Activated naive CD8-positive, alpha-beta T cell treated with anti-CD3 and anti-CD28 coated beads, Interleukin-2, amount 10 ng/mL, durations not matched to agents 7 days and 5 days (primary cell): ENCODE data around the gene PRKAG1. TPM values are rescaled to one million over a fixed set of nuclear protein-coding genes. Genes with fewer than 3 reads are reported as not detected.

Experiments
- ATAC-seq: fragments of 150-1000 bp; cut with Tn5 transposase; one replicate; pipeline ENCODE4 v1.10.0; 2021; ENCODE audit warnings: low read depth, moderate library complexity
- POLR2A ChIA-PET: fragments of 350-600 bp; sonication (Branson Sonifier 250); formaldehyde crosslinking; loops from one replicate; lab custom pipeline; 2021; ENCODE audit warnings: antibody characterized with exemption; lab: Charles Lee
- DNase-seq: peaks from one replicate; pipeline ENCODE4 v3.0.0; 2021
- H3K27ac Mint-ChIP-seq: one replicate; pipeline ENCODE4 v1.8.0; 2022; ENCODE audit warnings: mild to moderate bottlenecking, mixed read lengths
- H3K27me3 Mint-ChIP-seq: one replicate; pipeline ENCODE4 v1.8.0; 2022; ENCODE audit warnings: mild to moderate bottlenecking, moderate library complexity, mixed read lengths
- H3K36me3 Mint-ChIP-seq: one replicate; pipeline ENCODE4 v1.8.0; 2021; ENCODE audit warnings: mild to moderate bottlenecking, mixed read lengths
- H3K4me1 Mint-ChIP-seq: one replicate; pipeline ENCODE4 v1.8.0; 2021; ENCODE audit warnings: mixed read lengths
- H3K4me3 Mint-ChIP-seq: one replicate; pipeline ENCODE4 v1.8.0; 2022; ENCODE audit warnings: mild to moderate bottlenecking, moderate library complexity, mixed read lengths
- H3K9me3 Mint-ChIP-seq: one replicate; pipeline ENCODE4 v1.8.0; 2021; ENCODE audit warnings: mixed read lengths
- total RNA-seq, 2 experiments: library from RNA; stranded (reverse); gene quantifications; one replicate each; pipeline ENCODE4 v1.2.3, GENCODE V29; 2021

Gene PRKAG1
- total RNA-seq, 2 experiments from 2014 or later = 50.0 to 56.6 TPM

GRCh38 chr12:49022558-49023178 is 4.1 kb upstream of the PRKAG1 start:
- H3K27ac Mint-ChIP-seq = peak overlapping the region; percentile 8
- no peak for DNase-seq

GRCh38 chr12:49021292-49021915 is 2.8 kb upstream of the PRKAG1 start:
- ATAC-seq = no peak
- Mint-ChIP-seq H3K4me1 (peaks cover 18% of the 10 kb centered on the region), H3K27ac (no peak overlapping the region), H3K27me3 (no peaks in the 10 kb centered on the region), H3K36me3 (peaks cover 17% of the 10 kb centered on the region), H3K4me3 (no peak overlapping the region), H3K9me3 (no peaks in the 10 kb centered on the region)
- DNase-seq = no peak
- POLR2A ChIA-PET = interaction anchor here (0.7 to 1.2 kb wide), 2 partner anchors 9 to 65 kb away, joined by 3 to 4 read pairs; no protein-coding TSS in a partner anchor

More at GRCh38 chr12:49022558-49023178, 4.1 kb upstream of the PRKAG1 start:
- POLR2A ChIA-PET = interaction anchor here (0.9 kb wide), 1 partner anchor 109 kb away, joined by 3 read pairs; the partner anchor contains the start of gene TUBA1B
- Mint-ChIP-seq H3K36me3 (peaks cover 18% of the 10 kb centered on the region), H3K27me3 (no peaks in the 10 kb centered on the region), H3K4me3 (no peak overlapping the region), H3K9me3 (no peaks in the 10 kb centered on the region), H3K4me1 (peaks cover 14% of the 10 kb centered on the region)
- ATAC-seq = no peak

GRCh38 chr12:49020441-49020840 is 1.9 kb upstream of the PRKAG1 start:
- no peaks in the 10 kb centered on the region for H3K9me3 Mint-ChIP-seq
- H3K36me3 Mint-ChIP-seq = peaks cover 15% of the 10 kb centered on the region
- no peak for ATAC-seq
- POLR2A ChIA-PET = interaction anchor here (0.7 to 1.9 kb wide), 11 partner anchors 10 to 111 kb away, joined by 3 to 13 read pairs (median 3); partner anchors contain the start of genes RHEBL1 and TUBA1B
- no peak overlapping the region for H3K27ac Mint-ChIP-seq
- no peak for DNase-seq
- H3K4me1 Mint-ChIP-seq = peaks cover 18% of the 10 kb centered on the region
- no peaks in the 10 kb centered on the region for H3K27me3 Mint-ChIP-seq
- H3K4me3 Mint-ChIP-seq = no peak overlapping the region

GRCh38 chr12:49019443-49020324 is 1.1 kb upstream of the PRKAG1 start:
- peak overlapping the region; percentile 95 for H3K4me3 Mint-ChIP-seq
- DNase-seq (peak; percentile 39), ATAC-seq (peak; percentile 5)
- peaks cover 21% of the 10 kb centered on the region for H3K4me1 Mint-ChIP-seq
- POLR2A ChIA-PET = interaction anchor here (0.7 to 1.9 kb wide), 13 partner anchors 12 to 111 kb away, joined by 3 to 13 read pairs (median 4); partner anchors contain the start of genes RHEBL1 and TUBA1B
- H3K9me3 Mint-ChIP-seq = no peaks in the 10 kb centered on the region
- H3K36me3 Mint-ChIP-seq = peaks cover 15% of the 10 kb centered on the region
- H3K27me3 Mint-ChIP-seq = no peaks in the 10 kb centered on the region
- H3K27ac Mint-ChIP-seq = peak overlapping the region; percentile 97

- Mint-ChIP-seq H3K4me3 (peak overlapping the region; percentile 95), H3K27me3 (no peaks in the 10 kb centered on the region), H3K27ac (peak overlapping the region; percentile 97), H3K9me3 (no peaks in the 10 kb centered on the region), H3K4me1 (peaks cover 24% of the 10 kb centered on the region), H3K36me3 (peaks cover 15% of the 10 kb centered on the region)
- ATAC-seq = peak; percentile 21
- DNase-seq = no peak
- POLR2A ChIA-PET = interaction anchor here (1.0 to 1.9 kb wide), 7 partner anchors 13 to 112 kb away, joined by 3 to 13 read pairs (median 5); partner anchors contain the start of genes RHEBL1 and TUBA1B
These were observed 499 bp upstream of the PRKAG1 start for GRCh38 chr12:49019120-49019430.

GRCh38 chr12:49017891-49018260 is 700 bp downstream of the PRKAG1 start:
- POLR2A ChIA-PET = interaction anchor here (0.6 to 3.0 kb wide), 5 partner anchors 19 to 305 kb away, joined by 3 to 21 read pairs (median 3); partner anchors contain the start of genes DDN, DDX23 and TROAP
- peak overlapping the region; percentile 95 for H3K4me3 Mint-ChIP-seq
- peaks cover 15% of the 10 kb centered on the region for H3K36me3 Mint-ChIP-seq
- ATAC-seq (peak; percentile 4), DNase-seq (no peak)
- peak overlapping the region; percentile 97 for H3K27ac Mint-ChIP-seq
- no peaks in the 10 kb centered on the region for H3K27me3 Mint-ChIP-seq
- no peaks in the 10 kb centered on the region for H3K9me3 Mint-ChIP-seq
- H3K4me1 Mint-ChIP-seq = peaks cover 26% of the 10 kb centered on the region

- Mint-ChIP-seq H3K9me3 (no peaks in the 10 kb centered on the region), H3K4me1 (peaks cover 27% of the 10 kb centered on the region), H3K27ac (no peak overlapping the region), H3K4me3 (no peak overlapping the region), H3K27me3 (no peaks in the 10 kb centered on the region), H3K36me3 (peaks cover 17% of the 10 kb centered on the region)
- DNase-seq (no peak), ATAC-seq (no peak)
- POLR2A ChIA-PET = interaction anchor here (1.1 to 1.9 kb wide), 3 partner anchors 15 to 36 kb away, joined by 4 to 7 read pairs (median 5); no protein-coding TSS in a partner anchor
These were observed 3.4 kb downstream of the PRKAG1 start for GRCh38 chr12:49015196-49015595.

GRCh38 chr12:49014547-49014946 is 4.0 kb downstream of the PRKAG1 start:
- Mint-ChIP-seq H3K27me3 (no peaks in the 10 kb centered on the region), H3K27ac (no peak overlapping the region), H3K4me1 (peaks cover 23% of the 10 kb centered on the region), H3K4me3 (no peak overlapping the region), H3K9me3 (no peaks in the 10 kb centered on the region), H3K36me3 (peaks cover 19% of the 10 kb centered on the region)
- POLR2A ChIA-PET = interaction anchor here (1.1 to 1.9 kb wide), 2 partner anchors 14 to 35 kb away, joined by 5 to 7 read pairs; no protein-coding TSS in a partner anchor
- DNase-seq (no peak), ATAC-seq (no peak)

- DNase-seq (no peak), ATAC-seq (no peak)
- Mint-ChIP-seq H3K4me1 (peaks cover 16% of the 10 kb centered on the region), H3K27ac (no peak overlapping the region), H3K36me3 (peaks cover 17% of the 10 kb centered on the region), H3K27me3 (no peaks in the 10 kb centered on the region), H3K9me3 (no peaks in the 10 kb centered on the region), H3K4me3 (no peak overlapping the region)
- POLR2A ChIA-PET = interaction anchor here (1.9 kb wide), 1 partner anchor 13 kb away, joined by 7 read pairs; no protein-coding TSS in a partner anchor
These were observed 5.1 kb downstream of the PRKAG1 start for GRCh38 chr12:49013428-49013827.

- ATAC-seq = no peak
- no peak overlapping the region for H3K27ac Mint-ChIP-seq
- POLR2A ChIA-PET = interaction anchor here (0.5 kb wide), 1 partner anchor 242 kb away, joined by 5 read pairs; no protein-coding TSS in a partner anchor
These were observed 5.8 kb downstream of the PRKAG1 start for GRCh38 chr12:49012739-49013138.

GRCh38 chr12:49010092-49010668 is 8.4 kb downstream of the PRKAG1 start:
- H3K4me1 Mint-ChIP-seq = peaks cover 7% of the 10 kb centered on the region
- POLR2A ChIA-PET = no interaction called here

More at GRCh38 chr12:49012739-49013138, 5.8 kb downstream of the PRKAG1 start:
- no peaks in the 10 kb centered on the region for H3K9me3 Mint-ChIP-seq
- H3K36me3 Mint-ChIP-seq = peaks cover 17% of the 10 kb centered on the region
- H3K4me3 Mint-ChIP-seq = no peak overlapping the region
- peaks cover 14% of the 10 kb centered on the region for H3K4me1 Mint-ChIP-seq
- H3K27me3 Mint-ChIP-seq = no peaks in the 10 kb centered on the region
- no peak for DNase-seq

GRCh38 chr12:49008943-49009342 is 9.6 kb downstream of the PRKAG1 start:
- H3K27me3 Mint-ChIP-seq = no peaks in the 10 kb centered on the region
- H3K27ac Mint-ChIP-seq = no peak overlapping the region
- POLR2A ChIA-PET = no interaction called here
- peaks cover 5% of the 10 kb centered on the region for H3K4me1 Mint-ChIP-seq
- no peak overlapping the region for H3K4me3 Mint-ChIP-seq
- peaks cover 24% of the 10 kb centered on the region for H3K36me3 Mint-ChIP-seq
- DNase-seq = no peak
- no peaks in the 10 kb centered on the region for H3K9me3 Mint-ChIP-seq
- no peak for ATAC-seq

More at GRCh38 chr12:49010092-49010668, 8.4 kb downstream of the PRKAG1 start:
- Mint-ChIP-seq H3K4me3 (no peak overlapping the region), H3K27ac (no peak overlapping the region), H3K27me3 (no peaks in the 10 kb centered on the region), H3K36me3 (peaks cover 16% of the 10 kb centered on the region), H3K9me3 (no peaks in the 10 kb centered on the region)
- no peak for ATAC-seq
- no peak for DNase-seq
